ENCODE measurements around the gene SH3RF1.
"Not testable (repeated sequence)": the region's sequence is repeated elsewhere in the genome, so short reads cannot be mapped to it uniquely, and the experiment has no call there.

SH3RF1 gene

GRCh38 chr4:169197206-169197605 lies 73.5 kb downstream of the SH3RF1 start:
- not testable (repeated sequence) for DNase-seq

- no peak for DNase-seq
These were observed 75.7 kb downstream of the SH3RF1 start for GRCh38 chr4:169195032-169195431.

GRCh38 chr4:169189968-169190367 lies 80.8 kb downstream of the SH3RF1 start:
- not testable (repeated sequence) for DNase-seq

- no peak for DNase-seq
These were observed 81.4 kb downstream of the SH3RF1 start for GRCh38 chr4:169189372-169189771.

GRCh38 chr4:169188204-169188603 lies 82.6 kb downstream of the SH3RF1 start:
- DNase-seq, result no peak

- DNase-seq, result no peak
These were observed 85.4 kb downstream of the SH3RF1 start for GRCh38 chr4:169185133-169185956.

- DNase-seq, result no peak
These were observed 86.1 kb downstream of the SH3RF1 start for GRCh38 chr4:169184686-169185085.

GRCh38 chr4:169184236-169184635 lies 86.5 kb downstream of the SH3RF1 start:
- DNase-seq, result no peak

- DNase-seq, result no peak
These were observed 87.2 kb downstream of the SH3RF1 start for GRCh38 chr4:169183581-169183980.

GRCh38 chr4:169179609-169180521 lies 90.9 kb downstream of the SH3RF1 start:
- DNase-seq, result no peak

GRCh38 chr4:169178092-169178491 lies 92.7 kb downstream of the SH3RF1 start:
- DNase-seq, result not testable (repeated sequence)

GRCh38 chr4:169175476-169175875 lies 95.3 kb downstream of the SH3RF1 start:
- no peak for DNase-seq

- DNase-seq, result no peak
These were observed 95.7 kb downstream of the SH3RF1 start for GRCh38 chr4:169175035-169175434.

GRCh38 chr4:169174247-169174646 lies 96.5 kb downstream of the SH3RF1 start:
- no peak for DNase-seq

- DNase-seq, result no peak
These were observed 102.5 kb downstream of the SH3RF1 start for GRCh38 chr4:169167957-169168858.

GRCh38 chr4:169164669-169165415 lies 105.9 kb downstream of the SH3RF1 start:
- no peak for DNase-seq

- DNase-seq, result no peak
These were observed 106.6 kb downstream of the SH3RF1 start for GRCh38 chr4:169163947-169164668.

GRCh38 chr4:169163495-169163894 lies 107.3 kb downstream of the SH3RF1 start:
- DNase-seq, result no peak

- no peak for DNase-seq
These were observed 109.9 kb downstream of the SH3RF1 start for GRCh38 chr4:169160825-169161224.

- DNase-seq, result no peak
These were observed 111.1 kb downstream of the SH3RF1 start for GRCh38 chr4:169159624-169160171.

- DNase-seq, result no peak
These were observed 111.9 kb downstream of the SH3RF1 start for GRCh38 chr4:169158861-169159260.
